Spinal cord (tissue), 10 donors: ENCODE results near the gene ARRDC4. TPM values are rescaled to one million over a fixed set of nuclear protein-coding genes. Genes with fewer than 3 reads are reported as not detected.
A peak's percentile ranks its signal among the peaks of the same experiment; 100 is the strongest.
"Not testable (repeated sequence)": the region's sequence is repeated elsewhere in the genome, so short reads cannot be mapped to it uniquely, and the experiment has no call there.

ENCODE experiments used
- DNase-seq, 6 donors: peaks; one replicate each; pipeline versions ENCODE4 v3.0.0 to v3.0.0-alpha.2; 2013 to 2015; ENCODE audit warnings: low spot score in 6 of 6, low read depth in 4 of 6
- H3K27ac ChIP-seq: one replicate; pipeline ENCODE4 v1.5.1; 2013; ENCODE audit warnings: low read depth, low read length, control low read depth
- H3K27me3 ChIP-seq: one replicate; pipeline ENCODE4 v1.6.1; 2013; ENCODE audit warnings: low read length; ENCODE audit not compliant: control insufficient read depth, insufficient read depth
- H3K36me3 ChIP-seq: one replicate; pipeline ENCODE4 v1.6.1; 2013; ENCODE audit warnings: low read length; ENCODE audit not compliant: control insufficient read depth, insufficient read depth
- H3K4me1 ChIP-seq: one replicate; pipeline ENCODE4 v1.6.1; 2013; ENCODE audit warnings: low read length; ENCODE audit not compliant: control insufficient read depth, insufficient read depth
- H3K4me3 ChIP-seq: one replicate; pipeline ENCODE4 v1.5.1; 2013; ENCODE audit warnings: low read depth, low read length, control low read depth
- H3K9me3 ChIP-seq: one replicate; pipeline ENCODE4 v1.6.1; 2013; ENCODE audit warnings: low read length; ENCODE audit not compliant: control insufficient read depth, insufficient read depth
- WGBS: methylation state at CpG from one replicate; pipeline ENCODE4 v1.1.5; 2013; ENCODE audit warnings: missing lambda C conversion rate; ENCODE audit not compliant: insufficient coverage; 5-methylcytosine and 5-hydroxymethylcytosine counted together
- polyA plus RNA-seq, 2 donors: library from polyadenylated mRNA; unstranded; fragments of 120-200 nt; gene quantifications; one replicate each; pipeline ENCODE4 v1.2.1, GENCODE V29; 2013; ENCODE audit not compliant: insufficient read length in 2 of 2
- total RNA-seq, 2 donors: library from RNA; depleted of rRNA in 1 of 2; stranded (reverse); fragments of 120-200 nt in 1 of 2; fragments of >200 nt in 1 of 2; gene quantifications; one replicate each; pipeline versions ENCODE4 v1.2.3 to v1.2.4, GENCODE V29; 2013 to 2014
- donor health status: healthy.

The ARRDC4 gene
- total and polyA plus RNA-seq, 4 donors = 21.4 to 34.1 (median 27.4) TPM

DNA sequence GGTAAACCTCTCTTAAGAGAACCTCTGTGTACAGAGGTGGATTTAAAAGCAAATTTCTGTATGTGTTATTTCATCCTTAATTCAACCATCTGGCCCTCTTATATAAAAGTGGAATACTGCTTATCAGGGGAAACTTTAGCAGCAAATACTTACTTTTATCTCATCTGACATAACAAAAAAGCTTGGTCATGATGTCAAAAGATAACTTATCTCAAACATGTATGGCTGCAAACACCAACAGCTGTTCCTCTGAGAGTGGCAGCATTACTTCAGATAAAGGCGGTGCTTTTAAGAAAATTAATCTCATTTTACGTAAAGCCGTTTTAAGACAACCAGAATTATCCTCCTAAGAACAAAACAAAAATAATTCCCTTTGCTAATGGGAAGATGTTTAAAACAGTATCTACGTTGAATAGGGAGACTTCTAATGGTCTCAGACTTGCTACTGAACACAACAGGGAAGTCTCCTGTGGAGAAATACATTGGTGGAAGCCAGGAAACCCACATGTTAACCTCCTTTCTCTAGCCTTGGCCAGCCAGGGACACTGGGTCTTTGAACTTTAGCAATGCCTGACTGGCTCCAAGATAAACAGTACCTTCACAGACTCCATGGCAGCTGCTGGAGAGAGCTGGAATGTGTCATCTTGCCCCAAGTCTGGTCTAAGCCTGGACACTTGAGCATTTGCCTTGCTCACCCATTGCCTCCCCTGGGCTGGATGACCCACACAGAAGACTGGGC is 18.1 kb downstream of the ARRDC4 start:
- WGBS = 0% methylated on average over 1 of the region's 4 CpGs

GRCh38 chr15:97979140-97979520 is 18.6 kb downstream of the ARRDC4 start:
- H3K27me3 ChIP-seq = no peaks in the 10 kb centered on the region
- WGBS = 100% methylated on average over 2 of the region's 2 CpGs
- no peaks in the 10 kb centered on the region for H3K9me3 ChIP-seq
- no peak for DNase-seq
- no peak overlapping the region for H3K27ac ChIP-seq
- H3K4me1 ChIP-seq = no peaks in the 10 kb centered on the region
- H3K4me3 ChIP-seq = no peak overlapping the region
- H3K36me3 ChIP-seq = no peaks in the 10 kb centered on the region

More for the DNA sequence above, 18.1 kb downstream of the ARRDC4 start:
- H3K4me3 ChIP-seq = no peak overlapping the region
- no peak overlapping the region for H3K27ac ChIP-seq
- no peaks in the 10 kb centered on the region for H3K27me3 ChIP-seq
- H3K36me3 ChIP-seq = no peaks in the 10 kb centered on the region
- no peaks in the 10 kb centered on the region for H3K4me1 ChIP-seq
- DNase-seq = peak in 1 of 6 donors; percentile 43
- no peaks in the 10 kb centered on the region for H3K9me3 ChIP-seq

DNA sequence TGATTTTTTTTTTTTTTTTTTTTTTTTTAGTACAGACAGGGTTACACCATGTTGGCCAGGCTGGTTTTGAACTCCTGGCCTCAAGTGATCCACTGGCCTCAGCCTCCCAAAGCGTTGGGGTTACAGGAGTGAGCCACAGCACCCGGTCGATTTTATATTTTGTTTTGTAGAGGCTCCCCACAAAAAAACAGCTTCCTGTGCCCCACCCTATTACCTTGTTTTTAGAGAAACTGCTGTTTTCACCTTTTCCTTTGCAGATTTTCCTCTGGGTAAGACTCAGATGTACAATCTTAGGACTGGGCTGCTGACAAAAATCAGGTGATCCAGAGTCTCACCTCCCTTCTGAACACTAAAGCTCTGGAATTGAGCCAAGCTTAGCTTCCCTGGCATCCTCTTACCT is 20.6 kb downstream of the ARRDC4 start:
- H3K4me1 ChIP-seq = no peaks in the 10 kb centered on the region
- H3K4me3 ChIP-seq = no peak overlapping the region
- no CpG with 5 or more reads among the region's 3 CpGs for WGBS
- no peak for DNase-seq
- H3K9me3 ChIP-seq = no peaks in the 10 kb centered on the region
- H3K27ac ChIP-seq = no peak overlapping the region
- no peaks in the 10 kb centered on the region for H3K27me3 ChIP-seq
- H3K36me3 ChIP-seq = no peaks in the 10 kb centered on the region

DNA sequence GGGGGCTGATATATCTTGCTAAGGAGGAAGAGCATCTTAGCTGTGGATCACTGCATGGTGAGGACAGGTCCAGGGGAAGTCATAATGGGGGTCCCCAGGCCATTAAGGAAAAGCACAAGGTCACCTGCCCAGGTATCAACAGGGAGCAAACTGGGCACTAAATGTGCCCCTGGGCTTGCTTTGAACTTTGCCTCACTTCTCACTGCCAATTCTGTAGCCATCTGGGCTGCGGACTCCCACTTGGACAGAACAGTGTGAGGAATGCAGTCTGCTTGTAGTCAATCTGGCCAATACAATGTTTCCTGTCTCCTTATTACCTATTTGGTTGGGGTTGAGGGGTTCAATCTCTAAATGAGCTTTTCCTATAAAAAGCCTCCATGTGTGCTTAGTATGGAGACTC is 21.3 kb downstream of the ARRDC4 start:
- no CpG with 5 or more reads among the region's 1 CpG for WGBS
- no peaks in the 10 kb centered on the region for H3K27me3 ChIP-seq
- H3K4me3 ChIP-seq = no peak overlapping the region
- DNase-seq = peak in 1 of 6 donors; percentile 32
- H3K9me3 ChIP-seq = peaks cover under 1% of the 10 kb centered on the region
- H3K4me1 ChIP-seq = no peaks in the 10 kb centered on the region
- H3K36me3 ChIP-seq = no peaks in the 10 kb centered on the region
- H3K27ac ChIP-seq = no peak overlapping the region

- H3K27ac ChIP-seq = no peak overlapping the region
- DNase-seq = no peak
- H3K9me3 ChIP-seq = peaks cover 4% of the 10 kb centered on the region
- H3K4me1 ChIP-seq = no peaks in the 10 kb centered on the region
- H3K27me3 ChIP-seq = no peaks in the 10 kb centered on the region
- 82% methylated on average over 1 of the region's 1 CpG for WGBS
- H3K4me3 ChIP-seq = no peak overlapping the region
- no peaks in the 10 kb centered on the region for H3K36me3 ChIP-seq
These were observed 23.7 kb downstream of the ARRDC4 start for GRCh38 chr15:97984157-97984556.

DNA sequence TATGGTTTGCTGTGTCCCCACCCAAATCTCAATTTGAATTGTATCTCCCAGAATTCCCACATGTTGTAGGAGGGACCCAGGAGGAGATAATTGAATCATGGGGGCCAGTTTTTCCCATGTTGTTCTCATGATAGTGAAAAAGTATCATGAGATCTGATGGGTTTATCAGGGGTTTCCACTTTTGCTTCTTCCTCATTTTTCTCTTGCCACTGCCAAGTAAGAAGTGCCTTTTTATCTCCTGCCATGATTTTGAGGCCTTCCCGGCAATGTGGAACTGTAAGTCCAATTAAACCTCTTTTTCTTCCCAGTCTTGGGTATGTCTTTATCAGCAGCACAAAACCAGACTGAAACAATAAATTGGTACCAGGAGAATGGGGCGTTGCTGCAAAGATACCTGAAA is 25.5 kb downstream of the ARRDC4 start:
- not testable (repeated sequence) for H3K27ac ChIP-seq, DNase-seq, H3K27me3 ChIP-seq, H3K9me3 ChIP-seq, H3K4me1 ChIP-seq, H3K36me3 ChIP-seq, H3K4me3 ChIP-seq
- WGBS = 77% methylated on average over 2 of the region's 2 CpGs

DNA sequence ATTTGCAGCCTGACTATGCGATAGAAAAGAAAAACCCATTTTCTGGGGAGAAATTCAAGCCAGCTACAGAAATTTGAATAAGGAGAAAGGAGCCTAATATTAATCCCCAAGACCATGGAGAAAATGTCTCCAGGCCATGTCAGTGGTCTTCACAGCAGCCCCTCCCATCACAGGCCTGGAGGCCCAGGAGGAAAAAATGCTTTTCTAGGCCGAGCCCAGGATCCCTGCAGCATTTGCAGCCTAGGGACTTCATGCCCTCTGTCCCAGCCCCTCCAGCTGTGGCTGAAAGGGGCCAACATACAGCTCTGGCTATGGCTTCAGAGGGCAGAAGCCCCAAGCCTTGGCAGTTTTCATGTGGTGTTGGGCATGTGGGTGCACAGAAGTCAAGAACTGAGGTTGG is 26.3 kb downstream of the ARRDC4 start:
- Histone ChIP-seq H3K27ac (no peak overlapping the region), H3K4me1 (no peaks in the 10 kb centered on the region), H3K9me3 (peaks cover 4% of the 10 kb centered on the region), H3K27me3 (no peaks in the 10 kb centered on the region), H3K4me3 (no peak overlapping the region), H3K36me3 (no peaks in the 10 kb centered on the region)
- 70% methylated on average over 1 of the region's 2 CpGs for WGBS
- no peak for DNase-seq

DNA sequence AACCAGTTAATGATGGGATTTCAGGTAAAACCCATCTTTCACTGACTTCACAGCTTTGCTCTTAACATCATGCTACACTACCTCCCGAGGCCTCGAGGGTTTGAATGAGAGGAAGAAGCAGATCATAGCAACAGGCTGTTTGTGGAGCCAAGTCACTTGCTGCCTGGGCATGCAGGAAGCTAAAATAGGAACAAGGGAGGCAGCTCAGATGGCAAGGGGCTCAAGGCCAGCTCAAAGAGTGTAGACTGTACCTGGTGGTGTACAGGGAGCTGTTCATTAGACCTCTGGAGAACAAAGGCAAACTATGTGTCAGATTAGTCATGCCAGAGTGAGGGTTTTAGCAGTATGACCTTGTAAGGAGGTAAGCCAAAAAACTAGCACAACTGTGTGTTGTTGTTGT is 28.8 kb downstream of the ARRDC4 start:
- no peak overlapping the region for H3K4me3 ChIP-seq
- peaks cover 4% of the 10 kb centered on the region for H3K9me3 ChIP-seq
- no peaks in the 10 kb centered on the region for H3K27me3 ChIP-seq
- no peak for DNase-seq
- no peak overlapping the region for H3K27ac ChIP-seq
- WGBS = no CpG with 5 or more reads among the region's 2 CpGs
- no peaks in the 10 kb centered on the region for H3K36me3 ChIP-seq
- H3K4me1 ChIP-seq = no peaks in the 10 kb centered on the region

DNA sequence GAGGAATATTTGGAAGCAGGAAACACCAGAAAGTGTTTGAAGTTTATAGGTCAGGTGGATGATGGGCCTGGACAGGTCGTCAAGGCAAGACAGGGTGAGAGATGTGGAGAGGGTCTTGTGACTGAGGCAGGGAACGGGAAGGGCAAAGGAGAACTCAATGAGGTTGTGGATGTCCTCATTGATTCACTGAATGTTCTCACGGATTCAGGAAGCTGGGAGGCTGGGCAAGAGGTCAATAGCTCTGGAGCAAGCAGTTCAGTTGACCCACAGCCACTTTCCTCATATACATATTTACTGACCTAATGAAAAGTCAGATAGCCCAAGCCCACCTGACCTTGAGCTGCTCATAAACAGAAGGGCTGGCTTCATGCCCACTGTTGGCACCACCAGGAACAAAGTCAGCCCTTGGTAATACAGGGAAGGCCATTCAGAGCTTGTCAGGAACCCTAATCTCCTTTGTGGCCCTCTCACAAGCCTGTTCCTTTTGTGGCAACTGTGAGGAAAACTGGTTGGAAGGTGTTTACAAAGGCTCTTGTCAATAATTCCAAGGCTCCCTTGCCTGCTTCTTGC is 31.6 kb downstream of the ARRDC4 start:
- no peak overlapping the region for H3K27ac ChIP-seq
- peaks cover under 1% of the 10 kb centered on the region for H3K9me3 ChIP-seq
- no peaks in the 10 kb centered on the region for H3K36me3 ChIP-seq
- no peaks in the 10 kb centered on the region for H3K27me3 ChIP-seq
- WGBS = 94% methylated on average over 3 of the region's 3 CpGs
- DNase-seq = no peak
- H3K4me3 ChIP-seq = no peak overlapping the region
- H3K4me1 ChIP-seq = no peaks in the 10 kb centered on the region

- no peaks in the 10 kb centered on the region for H3K4me1 ChIP-seq
- H3K4me3 ChIP-seq = no peak overlapping the region
- H3K27ac ChIP-seq = no peak overlapping the region
- DNase-seq = no peak
- no peaks in the 10 kb centered on the region for H3K27me3 ChIP-seq
- H3K9me3 ChIP-seq = no peaks in the 10 kb centered on the region
- H3K36me3 ChIP-seq = no peaks in the 10 kb centered on the region
- no CpG with 5 or more reads among the region's 1 CpG for WGBS
These were observed 32.3 kb downstream of the ARRDC4 start for GRCh38 chr15:97992823-97993222.
